Body of pancreas (tissue), 4 donors: ENCODE results near the gene KIRREL3. TPM values are rescaled to one million over a fixed set of nuclear protein-coding genes. Genes with fewer than 3 reads are reported as not detected.

Source experiments
- ATAC-seq: fragments of 150-250 bp; one replicate; pipeline ENCODE4 v1.9.1; 2016
- DNase-seq, 4 donors: peaks; one replicate each; pipeline ENCODE4 v3.0.0-alpha.2; 2019
- H3K27ac ChIP-seq, 4 donors: fragments of 200-600 bp; sonication (generic); 1 replicate in 3 of 4; 2 replicates in 1 of 4; pipeline versions ENCODE4 v1.5.1 to v1.6.1; 2016 to 2019; ENCODE audit warnings: mild to moderate bottlenecking in 1 of 4, mixed read lengths in 1 of 4, moderate library complexity in 1 of 4
- H3K27me3 ChIP-seq, 2 donors: fragments of 200-600 bp; sonication (generic); one replicate each; pipeline ENCODE4 v1.6.0; 2016; ENCODE audit warnings: mild to moderate bottlenecking in 1 of 2
- H3K36me3 ChIP-seq, 2 donors: fragments of 200-600 bp; sonication (generic); replicated peaks in 1 of 2; 2 replicates each; pipeline ENCODE4 v1.5.1; 2016; ENCODE audit warnings: low read depth in 2 of 2; ENCODE audit not compliant: insufficient read depth in 1 of 2
- H3K4me1 ChIP-seq: fragments of 200-600 bp; sonication (generic); one replicate; pipeline ENCODE4 v1.6.0; 2016
- H3K4me3 ChIP-seq, 2 donors: fragments of 200-600 bp; sonication (generic); 1 replicate in 1 of 2; 2 replicates in 1 of 2; pipeline ENCODE4 v1.5.1; 2016 to 2019
- H3K9me3 ChIP-seq, 3 donors: fragments of 200-600 bp; sonication (generic); 1 replicate in 2 of 3; 2 replicates in 1 of 3; pipeline ENCODE4 v1.5.1; 2016
- POLR2A ChIP-seq, 3 donors: fragments of 450-650 bp; IDR thresholded peaks; one replicate each; pipeline ENCODE4 v1.6.1; 2016; ENCODE audit warnings: antibody characterized with exemption in 3 of 3, mild to moderate bottlenecking in 2 of 3
- WGBS, 2 donors: methylation state at CpG; one replicate each; pipeline ENCODE4 v1.1.5; 2017; 5-methylcytosine and 5-hydroxymethylcytosine counted together
- intact Hi-C: fragments of 100-400 bp; cut with DNase I; formaldehyde crosslinking; loops from one replicate; pipeline ENCODE4 v1.15.1; 2023
- total RNA-seq, 2 donors: library from RNA; depleted of rRNA; stranded (reverse); fragments of >200 nt; gene quantifications; one replicate each; pipeline ENCODE4 v1.1.0, GENCODE V29; 2016
- TF ChIP-seq, protein P1 (sequence below), 7 experiments: fragments of 450-650 bp in 4 of 7; fragments of 200-600 bp in 3 of 7; sonication (generic) in 3 of 7; IDR thresholded peaks; one replicate each; pipeline ENCODE4 v1.5.1; 2016 to 2019; ENCODE audit warnings: antibody characterized with exemption in 7 of 7

Gene KIRREL3
- total RNA-seq, 2 donors from 2014 or later, result 0.26 TPM; not detected in 1

DNA sequence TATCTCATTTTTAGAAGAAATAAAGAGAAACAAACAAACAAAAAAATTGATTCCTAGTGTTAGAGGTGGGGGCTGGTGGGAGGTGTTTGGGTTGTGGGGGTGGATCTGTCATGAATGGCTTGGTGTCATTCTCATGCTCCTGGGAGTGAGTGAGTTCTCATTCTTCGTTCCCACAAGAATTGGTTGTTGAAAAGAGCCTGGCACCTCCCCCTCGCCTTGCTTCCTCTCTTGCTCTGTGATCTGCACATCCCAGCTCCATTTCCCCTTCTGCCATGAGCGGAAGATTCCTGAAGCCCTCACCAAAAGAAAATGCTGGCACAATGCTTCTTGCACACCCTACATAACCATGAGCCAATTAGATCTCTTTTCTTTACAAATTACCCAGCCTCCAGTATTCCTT lies 367.2 kb downstream of the KIRREL3 start:
- no peak for TF ChIP-seq POLR2A (IDR thresholded peaks at IDR 0.05)
- TF ChIP-seq, protein P1, sequence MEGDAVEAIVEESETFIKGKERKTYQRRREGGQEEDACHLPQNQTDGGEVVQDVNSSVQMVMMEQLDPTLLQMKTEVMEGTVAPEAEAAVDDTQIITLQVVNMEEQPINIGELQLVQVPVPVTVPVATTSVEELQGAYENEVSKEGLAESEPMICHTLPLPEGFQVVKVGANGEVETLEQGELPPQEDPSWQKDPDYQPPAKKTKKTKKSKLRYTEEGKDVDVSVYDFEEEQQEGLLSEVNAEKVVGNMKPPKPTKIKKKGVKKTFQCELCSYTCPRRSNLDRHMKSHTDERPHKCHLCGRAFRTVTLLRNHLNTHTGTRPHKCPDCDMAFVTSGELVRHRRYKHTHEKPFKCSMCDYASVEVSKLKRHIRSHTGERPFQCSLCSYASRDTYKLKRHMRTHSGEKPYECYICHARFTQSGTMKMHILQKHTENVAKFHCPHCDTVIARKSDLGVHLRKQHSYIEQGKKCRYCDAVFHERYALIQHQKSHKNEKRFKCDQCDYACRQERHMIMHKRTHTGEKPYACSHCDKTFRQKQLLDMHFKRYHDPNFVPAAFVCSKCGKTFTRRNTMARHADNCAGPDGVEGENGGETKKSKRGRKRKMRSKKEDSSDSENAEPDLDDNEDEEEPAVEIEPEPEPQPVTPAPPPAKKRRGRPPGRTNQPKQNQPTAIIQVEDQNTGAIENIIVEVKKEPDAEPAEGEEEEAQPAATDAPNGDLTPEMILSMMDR (IDR thresholded peaks at IDR 0.05), result no peak
- Histone ChIP-seq H3K9me3 (no peaks in the 10 kb centered on the region), H3K4me3 (no peak overlapping the region), H3K36me3 (no peaks in the 10 kb centered on the region), H3K27ac (no peak overlapping the region), H3K4me1 (no peaks in the 10 kb centered on the region), H3K27me3 (no peaks in the 10 kb centered on the region)
- WGBS, 2 donors, result 50 to 53% methylated on average over 3 of the region's 3 CpGs
- no peak for DNase-seq
- no peak for ATAC-seq
- intact Hi-C loops, result no loop called here

DNA sequence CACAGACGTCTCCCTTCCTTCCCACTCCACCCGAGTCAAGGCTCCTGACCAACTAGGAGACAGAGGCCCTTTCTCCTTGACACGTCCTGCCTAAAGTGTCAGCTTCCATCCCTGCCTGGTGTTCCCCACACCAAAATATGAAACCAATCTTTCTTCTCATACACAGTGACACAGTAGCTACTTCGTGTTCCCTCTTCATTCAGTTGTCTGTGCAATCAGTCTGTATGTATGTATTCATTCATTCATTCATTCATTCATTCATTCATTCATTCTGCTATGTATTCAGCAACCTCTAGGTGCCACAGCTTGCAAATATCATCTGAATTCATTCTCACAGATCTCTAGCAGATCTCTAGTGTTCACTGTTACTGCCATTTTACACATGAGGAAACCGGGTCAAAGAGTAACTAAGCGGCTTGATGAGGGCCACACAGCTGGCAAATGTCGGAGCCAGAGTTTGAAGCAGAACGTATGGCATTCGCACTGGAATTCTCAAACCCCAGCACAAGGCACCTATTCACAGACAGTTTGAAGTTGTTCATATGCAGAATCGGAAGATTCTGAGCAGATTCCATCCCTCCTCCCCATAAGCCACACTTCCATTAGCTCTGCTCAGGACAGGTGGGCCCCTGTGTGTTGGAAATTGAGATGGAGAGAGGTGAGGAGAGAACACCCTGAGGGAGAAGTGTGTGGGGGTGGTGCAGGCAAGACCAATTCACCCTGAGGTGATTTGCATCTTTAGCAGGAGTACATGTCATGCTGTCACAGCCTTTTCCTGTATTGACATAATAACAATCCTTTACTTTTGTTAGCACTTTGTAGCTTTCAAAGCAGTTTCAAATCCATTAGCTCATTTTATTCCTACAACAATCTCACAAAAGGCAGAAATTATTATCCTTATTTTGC lies 369.4 kb downstream of the KIRREL3 start:
- Histone ChIP-seq H3K27me3 (no peaks in the 10 kb centered on the region), H3K4me3 (no peak overlapping the region), H3K27ac (no peak overlapping the region), H3K9me3 (no peaks in the 10 kb centered on the region), H3K36me3 (no peaks in the 10 kb centered on the region), H3K4me1 (peaks cover 12% of the 10 kb centered on the region)
- ATAC-seq (no peak), DNase-seq (no peak)
- TF ChIP-seq, protein P1 (IDR thresholded peaks at IDR 0.05), result no peak
- no peak for TF ChIP-seq POLR2A (IDR thresholded peaks at IDR 0.05)
- intact Hi-C loops, result no loop called here
- 86 to 87% methylated on average over 10 of the region's 10 CpGs for WGBS, 2 donors

DNA sequence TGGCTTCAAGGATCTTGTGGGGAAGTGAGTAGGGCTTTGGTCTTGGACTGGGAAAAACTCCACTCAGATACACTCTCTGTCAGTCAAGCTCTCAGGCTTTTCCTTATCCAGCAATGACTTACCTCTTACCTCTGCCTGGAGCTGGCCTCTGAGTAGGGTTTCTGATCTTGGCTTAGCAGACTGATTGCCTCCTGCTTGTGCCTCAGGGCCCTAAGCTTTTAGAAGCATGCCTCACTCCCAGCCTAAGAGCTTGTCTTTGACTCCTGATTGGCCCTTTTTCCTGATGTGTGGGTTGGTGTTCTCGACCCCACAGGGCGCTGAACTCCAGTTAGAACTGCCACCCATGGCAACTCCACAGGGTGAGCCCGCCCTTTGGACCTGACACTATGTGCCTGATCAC lies 370.1 kb downstream of the KIRREL3 start:
- Histone ChIP-seq H3K9me3 (no peaks in the 10 kb centered on the region), H3K4me3 (no peak overlapping the region), H3K4me1 (peaks cover 19% of the 10 kb centered on the region), H3K27ac (no peak overlapping the region), H3K27me3 (no peaks in the 10 kb centered on the region), H3K36me3 (no peaks in the 10 kb centered on the region)
- ATAC-seq, result no peak
- WGBS, 2 donors, result 96 to 100% methylated on average over 3 of the region's 3 CpGs
- TF ChIP-seq, protein P1 (IDR thresholded peaks at IDR 0.05), result no peak
- no peak for TF ChIP-seq POLR2A (IDR thresholded peaks at IDR 0.05)
- intact Hi-C loops, result no loop called here
- DNase-seq, result no peak

DNA sequence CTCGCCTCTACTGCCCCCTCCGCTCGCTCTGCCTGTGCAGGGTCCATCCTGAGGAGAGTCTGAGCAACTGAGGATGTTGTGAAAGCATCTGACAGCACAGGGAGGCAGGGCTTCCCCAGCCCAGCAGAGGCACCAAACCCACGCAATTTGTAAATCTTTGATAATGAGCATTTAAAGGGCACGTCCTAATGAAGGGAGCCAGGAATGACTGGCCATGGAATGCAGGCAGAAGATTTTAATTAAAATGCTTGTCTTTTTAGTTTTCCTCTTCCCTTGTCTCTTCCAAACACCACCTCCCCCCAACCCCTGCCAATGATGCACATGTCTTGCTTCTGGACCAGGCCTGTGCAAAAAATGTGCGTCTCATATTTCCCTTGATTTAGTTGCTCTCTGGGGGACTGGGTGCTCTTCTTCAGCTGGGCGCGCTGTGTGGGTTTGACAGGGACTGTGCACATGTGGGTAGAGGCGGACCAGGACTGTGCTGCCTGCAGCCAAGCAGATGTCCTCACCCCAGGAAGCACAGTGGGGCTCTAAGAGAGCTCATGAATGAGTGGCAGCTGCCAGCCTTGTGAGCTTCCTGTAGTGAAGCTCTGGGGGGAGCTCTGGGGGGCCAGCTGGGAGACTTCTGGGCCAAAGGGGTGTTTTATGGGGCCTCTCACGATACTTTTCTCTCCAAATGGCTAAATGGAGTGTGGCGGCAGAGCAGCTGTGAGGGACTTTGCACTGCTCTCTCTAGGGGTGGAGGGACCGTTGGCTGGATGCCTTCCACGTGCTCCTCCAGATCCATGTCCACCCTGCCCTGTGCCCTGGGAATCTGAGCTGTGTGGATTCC lies 371.6 kb downstream of the KIRREL3 start:
- Histone ChIP-seq H3K27me3 (no peaks in the 10 kb centered on the region), H3K4me3 (no peak overlapping the region), H3K4me1 (peaks cover 33% of the 10 kb centered on the region), H3K36me3 (no peaks in the 10 kb centered on the region), H3K9me3 (no peaks in the 10 kb centered on the region), H3K27ac (no peak overlapping the region)
- 90 to 95% methylated on average over 11 to 13 of the region's 13 CpGs for WGBS, 2 donors
- DNase-seq (no peak), ATAC-seq (no peak)
- TF ChIP-seq POLR2A (IDR thresholded peaks at IDR 0.05), result no peak
- TF ChIP-seq, protein P1 (IDR thresholded peaks at IDR 0.05), result no peak
- intact Hi-C loops, result no loop called here
